Measurements from ENCODE around the gene NDST1. TPM values are rescaled to one million over a fixed set of nuclear protein-coding genes. Genes with fewer than 3 reads are reported as not detected.

The NDST1 gene
- total and polyA plus RNA-seq, 8 donors = 52.2 to 100 (median 71.3) TPM

DNA sequence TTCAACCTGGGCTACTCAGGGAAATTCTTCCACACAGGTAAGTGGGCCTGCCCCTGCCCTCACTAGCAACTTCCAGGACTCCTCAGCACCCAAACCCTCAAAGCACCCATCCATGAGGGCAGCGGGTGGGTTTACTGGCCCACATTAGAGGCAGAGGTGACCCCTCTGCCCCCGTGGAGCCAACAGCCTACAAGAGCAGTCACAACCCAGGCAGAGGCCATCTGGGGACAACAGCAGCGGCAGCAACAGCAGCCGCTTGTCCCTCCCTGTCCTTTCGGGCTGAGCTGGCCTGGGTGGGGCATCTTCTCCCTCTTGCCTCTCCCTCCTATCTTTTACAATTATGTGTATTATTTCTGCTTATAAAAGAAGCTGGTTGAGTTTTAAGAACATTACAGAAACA is 25.1 kb downstream of the NDST1 start:
- no peak overlapping the region for H3K27ac ChIP-seq
- intact Hi-C loops (cut with DNase I) = no loop called here
- ATAC-seq = no peak
- H3K4me3 ChIP-seq = no peak overlapping the region
- no peaks in the 10 kb centered on the region for H3K27me3 ChIP-seq
- peaks cover 5 to 84% of the 10 kb centered on the region in 2 donors for H3K36me3 ChIP-seq
- peaks cover 0 to 17% of the 10 kb centered on the region in 2 donors for H3K4me1 ChIP-seq
- TF ChIP-seq, protein P1, sequence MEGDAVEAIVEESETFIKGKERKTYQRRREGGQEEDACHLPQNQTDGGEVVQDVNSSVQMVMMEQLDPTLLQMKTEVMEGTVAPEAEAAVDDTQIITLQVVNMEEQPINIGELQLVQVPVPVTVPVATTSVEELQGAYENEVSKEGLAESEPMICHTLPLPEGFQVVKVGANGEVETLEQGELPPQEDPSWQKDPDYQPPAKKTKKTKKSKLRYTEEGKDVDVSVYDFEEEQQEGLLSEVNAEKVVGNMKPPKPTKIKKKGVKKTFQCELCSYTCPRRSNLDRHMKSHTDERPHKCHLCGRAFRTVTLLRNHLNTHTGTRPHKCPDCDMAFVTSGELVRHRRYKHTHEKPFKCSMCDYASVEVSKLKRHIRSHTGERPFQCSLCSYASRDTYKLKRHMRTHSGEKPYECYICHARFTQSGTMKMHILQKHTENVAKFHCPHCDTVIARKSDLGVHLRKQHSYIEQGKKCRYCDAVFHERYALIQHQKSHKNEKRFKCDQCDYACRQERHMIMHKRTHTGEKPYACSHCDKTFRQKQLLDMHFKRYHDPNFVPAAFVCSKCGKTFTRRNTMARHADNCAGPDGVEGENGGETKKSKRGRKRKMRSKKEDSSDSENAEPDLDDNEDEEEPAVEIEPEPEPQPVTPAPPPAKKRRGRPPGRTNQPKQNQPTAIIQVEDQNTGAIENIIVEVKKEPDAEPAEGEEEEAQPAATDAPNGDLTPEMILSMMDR (IDR thresholded peaks at IDR 0.05) = no peak
- no peaks in the 10 kb centered on the region for H3K9me3 ChIP-seq
- DNase-seq = no peak

DNA sequence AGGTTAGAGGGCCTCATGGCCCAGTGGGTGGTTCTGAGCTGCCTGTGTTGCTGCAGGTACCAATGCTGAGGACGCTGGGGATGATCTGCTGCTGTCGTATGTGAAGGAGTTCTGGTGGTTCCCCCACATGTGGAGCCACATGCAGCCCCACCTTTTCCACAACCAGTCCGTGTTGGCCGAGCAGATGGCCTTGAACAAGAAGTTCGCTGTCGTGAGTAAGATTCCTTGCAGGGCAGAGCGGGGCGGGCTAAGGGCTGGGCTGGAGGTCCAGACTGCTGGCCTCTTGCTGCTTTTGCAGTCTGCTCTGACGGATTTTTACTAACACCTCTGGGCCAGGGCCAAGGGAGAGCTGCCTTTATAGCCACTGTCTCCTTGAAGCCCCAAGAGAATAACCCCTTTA is 26.9 kb downstream of the NDST1 start:
- DNase-seq = no peak

DNA sequence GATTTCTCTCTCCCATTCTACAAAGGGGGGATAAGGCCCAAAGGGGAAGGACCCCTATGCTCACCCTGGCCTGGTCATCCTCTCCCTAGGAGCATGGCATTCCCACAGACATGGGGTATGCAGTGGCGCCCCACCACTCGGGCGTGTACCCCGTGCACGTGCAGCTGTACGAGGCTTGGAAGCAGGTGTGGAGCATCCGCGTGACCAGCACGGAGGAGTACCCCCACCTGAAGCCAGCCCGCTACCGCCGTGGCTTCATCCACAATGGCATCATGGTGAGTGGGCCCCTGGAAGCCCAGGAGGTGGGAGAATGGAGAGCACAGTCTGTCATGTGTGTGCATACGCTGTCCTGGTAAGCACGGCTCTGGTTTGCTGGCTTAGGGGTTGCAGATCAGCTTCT is 27.7 kb downstream of the NDST1 start:
- Histone ChIP-seq H3K4me1 (peaks cover 4 to 10% of the 10 kb centered on the region in 2 donors), H3K9me3 (no peaks in the 10 kb centered on the region), H3K36me3 (peaks cover 5 to 98% of the 10 kb centered on the region in 2 donors), H3K27ac (no peak overlapping the region), H3K27me3 (no peaks in the 10 kb centered on the region), H3K4me3 (no peak overlapping the region)
- intact Hi-C loops (cut with DNase I) = no loop called here
- TF ChIP-seq, protein P1 (IDR thresholded peaks at IDR 0.05) = no peak
- no peak for DNase-seq
- no peak for ATAC-seq

More for the DNA sequence above, 26.9 kb downstream of the NDST1 start:
- TF ChIP-seq, protein P1 (IDR thresholded peaks at IDR 0.05) = no peak
- H3K27me3 ChIP-seq = no peaks in the 10 kb centered on the region
- no peak for ATAC-seq
- H3K27ac ChIP-seq = no peak overlapping the region
- H3K36me3 ChIP-seq = peaks cover 5 to 90% of the 10 kb centered on the region in 2 donors
- H3K9me3 ChIP-seq = no peaks in the 10 kb centered on the region
- peaks cover 0 to 10% of the 10 kb centered on the region in 2 donors for H3K4me1 ChIP-seq
- H3K4me3 ChIP-seq = no peak overlapping the region
- intact Hi-C loops (cut with DNase I) = no loop called here

DNA sequence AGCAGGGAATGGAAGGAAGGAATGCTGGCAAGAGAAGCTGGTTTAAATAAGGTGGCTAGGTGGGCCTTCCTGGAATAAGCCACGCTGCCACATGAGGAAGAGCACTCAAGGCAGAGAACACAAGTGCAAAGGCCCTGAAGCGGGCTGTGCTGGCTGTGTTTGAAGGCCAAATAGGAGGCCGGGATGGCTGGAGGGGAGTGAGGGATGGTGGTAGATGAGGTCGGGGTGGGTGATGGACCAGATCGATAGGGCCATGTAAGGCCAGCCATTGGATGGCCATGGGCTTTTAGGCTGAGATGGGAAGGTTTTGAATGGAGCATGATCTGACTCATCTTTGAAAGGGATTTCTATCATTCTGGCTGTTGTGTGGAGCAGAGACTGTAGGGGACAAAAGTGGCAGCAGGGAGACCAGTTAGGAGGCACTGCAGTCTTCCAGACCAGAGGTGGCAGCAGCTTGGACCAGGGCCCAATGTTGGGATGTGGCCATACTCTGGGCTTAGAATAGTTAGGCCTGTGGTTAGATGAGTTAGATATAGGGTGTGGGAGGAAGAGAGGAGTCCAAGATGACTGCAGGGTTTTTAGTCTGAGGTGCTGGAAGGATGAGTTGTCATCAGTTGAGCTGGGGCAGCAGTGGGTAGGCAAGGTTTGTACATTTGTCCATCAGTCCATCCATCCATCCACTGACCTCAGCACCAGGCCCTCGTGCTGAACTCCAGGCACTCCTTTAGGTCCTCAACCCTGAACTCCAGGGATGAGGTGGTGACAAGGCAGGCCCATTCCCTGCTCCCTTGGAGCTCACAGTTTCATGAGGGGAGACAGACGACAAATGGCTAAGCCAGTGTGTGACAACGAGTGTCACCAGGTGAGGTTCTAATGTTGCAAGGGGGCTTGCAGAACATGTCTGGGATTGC is 30.3 kb downstream of the NDST1 start:
- H3K36me3 ChIP-seq = peaks cover 5 to 99% of the 10 kb centered on the region in 2 donors
- TF ChIP-seq, protein P1 (IDR thresholded peaks at IDR 0.05) = no peak
- H3K4me1 ChIP-seq = peaks cover 4 to 30% of the 10 kb centered on the region in 2 donors
- no peaks in the 10 kb centered on the region for H3K27me3 ChIP-seq
- H3K4me3 ChIP-seq = no peak overlapping the region
- DNase-seq = no peak
- intact Hi-C loops (cut with DNase I) = no loop called here
- ATAC-seq = no peak
- H3K27ac ChIP-seq = no peak overlapping the region
- no peaks in the 10 kb centered on the region for H3K9me3 ChIP-seq

DNA sequence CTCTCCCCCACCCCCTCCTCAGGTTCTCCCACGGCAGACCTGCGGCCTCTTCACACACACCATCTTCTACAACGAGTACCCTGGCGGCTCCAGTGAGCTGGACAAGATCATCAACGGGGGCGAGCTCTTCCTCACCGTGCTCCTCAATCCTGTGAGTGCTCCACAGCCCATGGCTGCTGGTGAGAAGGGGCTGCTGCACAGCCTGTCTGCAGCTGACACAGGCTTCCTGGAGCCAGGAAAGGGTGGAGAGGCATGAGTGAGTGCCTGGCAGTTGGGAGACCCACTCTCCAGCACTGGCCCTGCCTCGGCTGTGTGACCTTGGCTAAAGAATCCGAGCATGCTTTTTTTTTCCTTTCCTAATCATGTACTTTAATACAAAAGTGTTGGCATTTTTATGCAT is 31.3 kb downstream of the NDST1 start:
- intact Hi-C loops (cut with DNase I) = no loop called here
- H3K27ac ChIP-seq = no peak overlapping the region
- no peak for ATAC-seq
- no peaks in the 10 kb centered on the region for H3K9me3 ChIP-seq
- H3K27me3 ChIP-seq = no peaks in the 10 kb centered on the region
- peaks cover 4 to 33% of the 10 kb centered on the region in 2 donors for H3K4me1 ChIP-seq
- no peak overlapping the region for H3K4me3 ChIP-seq
- TF ChIP-seq, protein P1 (IDR thresholded peaks at IDR 0.05) = no peak
- DNase-seq = no peak
- peaks cover 5 to 99% of the 10 kb centered on the region in 2 donors for H3K36me3 ChIP-seq
